ENCODE results near the gene LAIR2. TPM values are rescaled to one million over a fixed set of nuclear protein-coding genes. Genes with fewer than 3 reads are reported as not detected.

The LAIR2 gene
- total RNA-seq, 1 experiment from 2014 or later, result not detected

DNA sequence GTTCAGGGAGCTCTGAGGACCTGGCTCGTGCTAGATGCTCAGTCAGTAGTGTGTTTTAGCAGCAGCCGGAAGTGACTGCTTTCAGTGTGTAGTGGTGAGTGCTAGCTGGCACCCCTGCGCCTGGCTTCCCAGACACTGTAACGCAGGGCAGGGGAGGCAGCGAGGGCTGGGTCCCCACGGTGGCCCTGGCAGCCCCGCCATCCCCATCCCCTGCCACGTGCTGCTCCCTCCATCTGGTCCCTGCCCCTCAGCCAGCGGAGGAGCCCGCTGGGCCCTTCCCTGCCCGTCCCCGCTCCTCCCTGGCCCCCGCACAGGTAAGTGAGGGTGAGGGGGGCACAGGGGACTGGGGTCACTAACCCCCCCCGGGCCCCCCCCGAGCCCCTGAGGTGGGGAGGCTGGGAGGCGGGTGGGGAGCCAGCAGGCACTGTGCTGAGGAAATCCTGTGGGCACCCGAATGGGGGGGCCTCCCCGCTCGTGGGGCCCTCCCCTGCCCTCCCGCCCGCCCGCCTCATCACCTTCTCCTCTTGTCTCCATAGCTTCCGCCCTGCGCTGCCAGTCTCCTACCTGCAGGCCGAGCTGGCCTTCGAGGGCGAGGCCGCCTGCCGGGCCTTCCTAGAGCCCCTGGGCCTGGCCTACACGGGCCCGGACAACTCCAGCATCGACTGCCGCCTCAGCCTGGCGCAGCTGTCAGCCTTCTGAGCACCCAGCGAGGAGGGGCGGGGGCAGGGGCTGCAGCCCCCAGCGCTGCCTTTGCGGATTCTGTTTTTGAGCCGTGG is 42.2 kb upstream of the LAIR2 start:
- Histone ChIP-seq H3K4me3 (no peak overlapping the region), H3F3A (ENCODE audit: insufficient read depth, low read depth) (peaks cover 43% of the 10 kb centered on the region; the same call in 1 of the 2 replicates), H3K79me2 (ENCODE audit: low read depth) (peaks cover 46% of the 10 kb centered on the region), H2AFZ (no peak overlapping the region), H3K9me3 (ENCODE audit: insufficient read depth, low read depth) (no peaks in the 10 kb centered on the region), H3K27ac (no peak overlapping the region), H3K4me1 (replicated peaks; ENCODE audit: insufficient read depth) (peaks cover 18% of the 10 kb centered on the region), H3K9me2 (ENCODE audit: insufficient read depth) (no peaks in the 10 kb centered on the region), H4K20me1 (ENCODE audit: insufficient read depth) (peaks cover 44% of the 10 kb centered on the region), H3K27me3 (ENCODE audit: insufficient read depth, low read depth) (no peaks in the 10 kb centered on the region), H3K36me3 (ENCODE audit: low read depth) (peaks cover 23% of the 10 kb centered on the region; the same call in 1 of the 2 replicates), H3K4me2 (peak overlapping the region; percentile 86; the same call in 1 of the 2 replicates)
- intact Hi-C loops (cut with micrococcal nuclease; ENCODE audit: unreplicated experiment), result loop anchor here (5.0 to 10.0 kb wide), 4 partner anchors 296 to 1014 kb away; partner anchors contain the start of genes MYADM, RDH13 and ZNF628
- no peak for DNase-seq
- ChIA-PET CTCF (no interaction called here), POLR2A (ENCODE audit: unreplicated experiment) (interaction anchor here (0.5 kb wide), 1 partner anchor 1194 kb away, joined by 3 read pairs; no protein-coding TSS in a partner anchor)
- no peak for TF ChIP-seq EZH2 (IDR thresholded peaks at IDR 0.05; ENCODE audit: low read depth)
- TF ChIP-seq, protein P1, sequence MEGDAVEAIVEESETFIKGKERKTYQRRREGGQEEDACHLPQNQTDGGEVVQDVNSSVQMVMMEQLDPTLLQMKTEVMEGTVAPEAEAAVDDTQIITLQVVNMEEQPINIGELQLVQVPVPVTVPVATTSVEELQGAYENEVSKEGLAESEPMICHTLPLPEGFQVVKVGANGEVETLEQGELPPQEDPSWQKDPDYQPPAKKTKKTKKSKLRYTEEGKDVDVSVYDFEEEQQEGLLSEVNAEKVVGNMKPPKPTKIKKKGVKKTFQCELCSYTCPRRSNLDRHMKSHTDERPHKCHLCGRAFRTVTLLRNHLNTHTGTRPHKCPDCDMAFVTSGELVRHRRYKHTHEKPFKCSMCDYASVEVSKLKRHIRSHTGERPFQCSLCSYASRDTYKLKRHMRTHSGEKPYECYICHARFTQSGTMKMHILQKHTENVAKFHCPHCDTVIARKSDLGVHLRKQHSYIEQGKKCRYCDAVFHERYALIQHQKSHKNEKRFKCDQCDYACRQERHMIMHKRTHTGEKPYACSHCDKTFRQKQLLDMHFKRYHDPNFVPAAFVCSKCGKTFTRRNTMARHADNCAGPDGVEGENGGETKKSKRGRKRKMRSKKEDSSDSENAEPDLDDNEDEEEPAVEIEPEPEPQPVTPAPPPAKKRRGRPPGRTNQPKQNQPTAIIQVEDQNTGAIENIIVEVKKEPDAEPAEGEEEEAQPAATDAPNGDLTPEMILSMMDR (conservative IDR thresholded peaks at IDR 0.05), result no peak
- no TSS peak for BruUV-seq (replicated peaks)

DNA sequence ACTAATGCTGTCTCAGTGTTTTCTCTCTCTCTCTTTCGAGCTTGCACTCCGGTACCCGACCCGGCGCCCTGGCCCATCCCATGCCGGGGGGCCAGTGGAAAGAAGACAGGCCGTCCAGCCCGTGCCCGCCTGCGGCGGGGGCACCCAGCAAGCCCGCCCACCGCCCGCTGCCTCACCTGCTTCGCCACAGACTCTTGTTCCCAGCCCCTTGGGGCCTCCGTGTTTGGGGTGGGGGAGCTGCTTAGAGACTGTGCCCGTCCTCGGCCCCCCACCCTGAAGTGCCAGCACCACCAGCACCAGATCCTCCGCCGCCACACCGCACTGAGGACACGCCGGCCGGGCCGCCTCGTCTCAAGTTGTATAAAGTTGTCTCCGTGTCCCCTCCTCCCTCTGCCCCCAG is 41.4 kb upstream of the LAIR2 start:
- Histone ChIP-seq H3K36me3 (ENCODE audit: low read depth) (peaks cover 16% of the 10 kb centered on the region; the same call in 1 of the 2 replicates), H3K4me1 (replicated peaks; ENCODE audit: insufficient read depth) (peaks cover 18% of the 10 kb centered on the region), H3K79me2 (ENCODE audit: low read depth) (peaks cover 38% of the 10 kb centered on the region), H3K4me2 (peak overlapping the region; percentile 86), H2AFZ (no peak overlapping the region), H3K9me2 (ENCODE audit: insufficient read depth) (no peaks in the 10 kb centered on the region), H4K20me1 (ENCODE audit: insufficient read depth) (peaks cover 40% of the 10 kb centered on the region), H3K27ac (no peak overlapping the region), H3F3A (ENCODE audit: insufficient read depth, low read depth) (peaks cover 47% of the 10 kb centered on the region; the same call in 1 of the 2 replicates), H3K9me3 (ENCODE audit: insufficient read depth, low read depth) (no peaks in the 10 kb centered on the region), H3K27me3 (ENCODE audit: insufficient read depth, low read depth) (no peaks in the 10 kb centered on the region), H3K4me3 (no peak overlapping the region)
- BruUV-seq (replicated peaks), result TSS peak; percentile 23
- intact Hi-C loops (cut with micrococcal nuclease; ENCODE audit: unreplicated experiment), result loop anchor here (5.0 to 10.0 kb wide), 4 partner anchors 296 to 1014 kb away; partner anchors contain the start of genes MYADM, RDH13 and ZNF628
- TF ChIP-seq, protein P1 (conservative IDR thresholded peaks at IDR 0.05), result no peak
- no peak for TF ChIP-seq EZH2 (IDR thresholded peaks at IDR 0.05; ENCODE audit: low read depth)
- ChIA-PET POLR2A (ENCODE audit: unreplicated experiment) (interaction anchor here (0.5 to 0.6 kb wide), 2 partner anchors 275 to 1193 kb away, joined by 3 to 4 read pairs; no protein-coding TSS in a partner anchor), CTCF (interaction anchor here (0.6 kb wide), 1 partner anchor 12 kb away, joined by 3 read pairs; the partner anchor contains the start of gene CDC42EP5)
- no peak for DNase-seq

DNA sequence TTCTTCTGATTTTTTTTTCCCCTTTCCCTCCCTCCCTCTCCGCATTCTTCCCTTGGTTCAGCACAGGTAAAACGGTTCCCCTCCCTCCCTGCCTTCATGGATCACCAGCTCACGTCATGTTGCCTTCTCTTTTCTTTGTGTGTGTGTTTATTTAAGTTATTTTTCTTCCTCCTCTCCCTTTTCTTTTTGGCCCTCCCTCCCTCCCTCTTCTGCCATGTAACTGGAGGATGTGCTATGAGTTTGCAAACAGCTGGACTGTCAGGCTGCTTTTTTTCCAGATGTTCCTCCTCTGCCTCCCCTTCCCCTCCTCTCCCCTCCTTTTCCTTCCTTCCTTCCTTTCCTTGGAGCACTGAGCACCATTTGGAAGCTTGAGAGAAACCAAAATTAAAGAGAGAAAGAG is 41.0 kb upstream of the LAIR2 start:
- no TSS peak for BruUV-seq (replicated peaks)
- Histone ChIP-seq H3K27me3 (ENCODE audit: insufficient read depth, low read depth) (no peaks in the 10 kb centered on the region), H3K79me2 (ENCODE audit: low read depth) (peaks cover 37% of the 10 kb centered on the region), H3K4me1 (replicated peaks; ENCODE audit: insufficient read depth) (peaks cover 18% of the 10 kb centered on the region), H3F3A (ENCODE audit: insufficient read depth, low read depth) (peaks cover 47% of the 10 kb centered on the region; the same call in 1 of the 2 replicates), H3K4me2 (peak overlapping the region; percentile 86), H4K20me1 (ENCODE audit: insufficient read depth) (peaks cover 40% of the 10 kb centered on the region), H3K36me3 (ENCODE audit: low read depth) (peaks cover 14% of the 10 kb centered on the region; the same call in 1 of the 2 replicates), H3K9me3 (ENCODE audit: insufficient read depth, low read depth) (no peaks in the 10 kb centered on the region), H3K4me3 (peak overlapping the region; percentile 77), H2AFZ (no peak overlapping the region), H3K9me2 (ENCODE audit: insufficient read depth) (no peaks in the 10 kb centered on the region), H3K27ac (peak overlapping the region; percentile 89)
- DNase-seq, result no peak
- intact Hi-C loops (cut with micrococcal nuclease; ENCODE audit: unreplicated experiment), result loop anchor here (2.0 to 10.0 kb wide), 5 partner anchors 297 to 1013 kb away; partner anchors contain the start of genes KMT5C, MYADM, RDH13 and ZNF628
- TF ChIP-seq, protein P1 (conservative IDR thresholded peaks at IDR 0.05), result no peak
- TF ChIP-seq EZH2 (IDR thresholded peaks at IDR 0.05; ENCODE audit: low read depth), result no peak
- CTCF ChIA-PET, result interaction anchor here (0.6 to 1.0 kb wide), 4 partner anchors 11 to 627 kb away, joined by 3 to 10 read pairs (median 4); partner anchors contain the start of genes CDC42EP5 and LENG8
- POLR2A ChIA-PET (ENCODE audit: unreplicated experiment), result interaction anchor here (0.6 kb wide), 1 partner anchor 276 kb away, joined by 4 read pairs; no protein-coding TSS in a partner anchor

Data from PC-9 (cell line).